Measurements from ENCODE around the gene CHST11. TPM values are rescaled to one million over a fixed set of nuclear protein-coding genes. Genes with fewer than 3 reads are reported as not detected.

CHST11 gene
- total and polyA plus RNA-seq, 10 of the 15 experiments (the other 5 are each of a cell fraction or from before 2014, with no cell fraction given) = 1.9 to 38.1 (median 17.2) TPM

DNA sequence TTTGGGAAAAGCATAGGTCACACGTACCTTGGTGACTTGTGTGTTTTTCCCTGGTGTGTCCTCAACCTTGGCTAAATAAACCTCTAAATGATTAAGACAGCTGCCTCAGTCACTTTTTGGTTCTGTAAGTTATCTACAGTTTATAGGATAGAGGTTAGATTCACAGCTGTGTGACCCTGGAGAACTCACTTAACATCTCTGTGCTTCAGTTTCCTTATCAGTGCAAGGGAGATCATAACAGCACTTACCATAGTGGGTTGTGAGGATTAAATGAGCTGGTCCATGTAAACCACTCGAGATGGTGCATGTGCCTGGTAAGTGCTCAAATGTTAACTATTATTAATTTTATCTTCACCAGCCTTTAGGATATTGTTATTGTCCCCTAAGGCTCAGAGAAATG, 35.4 kb upstream of the CHST11 start:
- H3K9ac ChIP-seq (ENCODE audit: control insufficient read depth, insufficient read depth, low read length) = no peak overlapping the region
- H3K27me3 ChIP-seq (replicated peaks in 1 of 2; ENCODE audit: control insufficient read depth in 2 of 2, insufficient read depth in 2 of 2, low read length in 1 of 2) = no peaks in the 10 kb centered on the region
- H3K4me2 ChIP-seq (ENCODE audit: control insufficient read depth, insufficient read depth) = no peak overlapping the region
- ChIA-PET RAD21 (ENCODE audit: unreplicated experiment) (interaction anchor here (1.4 kb wide), 1 partner anchor 39 kb away, joined by 3 read pairs; no protein-coding TSS in a partner anchor), POLR2A (interaction anchor here (0.5 to 1.1 kb wide), 2 partner anchors 38 to 282 kb away, joined by 3 to 4 read pairs; no protein-coding TSS in a partner anchor), SMC1A (ENCODE audit: uncharacterized antibody, unreplicated experiment) (interaction anchor here (2.3 kb wide), 1 partner anchor 40 kb away, joined by 6 read pairs; no protein-coding TSS in a partner anchor), CTCF (interaction anchor here (1.1 kb wide), 1 partner anchor 39 kb away, joined by 3 read pairs; no protein-coding TSS in a partner anchor)
- intact Hi-C loops (cut with micrococcal nuclease; ENCODE audit: unreplicated experiment) = no loop called here
- TF ChIP-seq PML (IDR thresholded peaks at IDR 0.05; ENCODE audit: low read length) = no peak
- TF ChIP-seq TBL1XR1 (IDR thresholded peaks at IDR 0.05; ENCODE audit: low read depth, low read length) = no peak
- TF ChIP-seq IRF4 (IDR thresholded peaks at IDR 0.05; ENCODE audit: low read depth, low read length) = no peak
- TF ChIP-seq STAT3 (IDR thresholded peaks at IDR 0.05; ENCODE audit: low read depth, low read length) = no peak
- TF ChIP-seq DPF2 (IDR thresholded peaks at IDR 0.05) = no peak
- TF ChIP-seq SMC3 (IDR thresholded peaks at IDR 0.05; ENCODE audit: borderline replicate concordance, low read length) = no peak
- TF ChIP-seq MTA2 (IDR thresholded peaks at IDR 0.05; ENCODE audit: low read depth) = no peak
- TF ChIP-seq CEBPB (IDR thresholded peaks at IDR 0.05; ENCODE audit: borderline replicate concordance in 1 of 2, low read depth in 2 of 2, low read length in 2 of 2) = no peak
- TF ChIP-seq SREBF1 (IDR thresholded peaks at IDR 0.05; ENCODE audit: low read length) = no peak
- TF ChIP-seq RB1 (IDR thresholded peaks at IDR 0.05; ENCODE audit: borderline replicate concordance) = no peak
- no peak for TF ChIP-seq CREB1 (IDR thresholded peaks at IDR 0.05; ENCODE audit: low read depth)
- H3K4me1 ChIP-seq (ENCODE audit: control insufficient read depth, insufficient read depth, low read length) = no peaks in the 10 kb centered on the region; the same call in 1 of the 2 replicates
- FAIRE-seq = no peak
- peaks cover 2% of the 10 kb centered on the region; the same call in 2 of the 3 replicates for H3K9me3 ChIP-seq (replicated peaks; ENCODE audit: control insufficient read depth, insufficient read depth, low read length)
- H4K20me1 ChIP-seq (ENCODE audit: control insufficient read depth, insufficient read depth) = no peaks in the 10 kb centered on the region
- no peak for DNase-seq (ENCODE audit: low read depth, low spot score)
- no peaks in the 10 kb centered on the region for H3K36me3 ChIP-seq (ENCODE audit: control insufficient read depth in 2 of 2, insufficient read depth in 2 of 2, low read length in 1 of 2)
- no peaks in the 10 kb centered on the region for H3K79me2 ChIP-seq (ENCODE audit: control insufficient read depth, insufficient read depth, low read length)
- H3K27ac ChIP-seq (ENCODE audit: control insufficient read depth, insufficient read depth) = no peak overlapping the region
- H2AFZ ChIP-seq (ENCODE audit: control insufficient read depth, low read depth, low read length) = no peak overlapping the region
- no peak for ATAC-seq
- in situ Hi-C loops (cut with MboI) = no loop called here
- 29% methylated on average over 2 of the region's 2 CpGs for WGBS (ENCODE audit: insufficient coverage, insufficient replicate concordance, low lambda C conversion rate, missing lambda C conversion rate)
- no peak overlapping the region for H3K4me3 ChIP-seq
- BruUV-seq (replicated peaks) = no TSS peak
